SKM-1 treated with dmso at 0.1 percent for 144 hours (cell line): ENCODE data around the gene IL10RA.
"Not testable (repeated sequence)": the region's sequence is repeated elsewhere in the genome, so short reads cannot be mapped to it uniquely, and the experiment has no call there.

ENCODE experiments used
- DNase-seq: peaks from one replicate; lab custom pipeline; 2025; ENCODE audit not compliant: unreplicated experiment; lab: John Stamatoyannopoulos, UW

The IL10RA gene

DNA sequence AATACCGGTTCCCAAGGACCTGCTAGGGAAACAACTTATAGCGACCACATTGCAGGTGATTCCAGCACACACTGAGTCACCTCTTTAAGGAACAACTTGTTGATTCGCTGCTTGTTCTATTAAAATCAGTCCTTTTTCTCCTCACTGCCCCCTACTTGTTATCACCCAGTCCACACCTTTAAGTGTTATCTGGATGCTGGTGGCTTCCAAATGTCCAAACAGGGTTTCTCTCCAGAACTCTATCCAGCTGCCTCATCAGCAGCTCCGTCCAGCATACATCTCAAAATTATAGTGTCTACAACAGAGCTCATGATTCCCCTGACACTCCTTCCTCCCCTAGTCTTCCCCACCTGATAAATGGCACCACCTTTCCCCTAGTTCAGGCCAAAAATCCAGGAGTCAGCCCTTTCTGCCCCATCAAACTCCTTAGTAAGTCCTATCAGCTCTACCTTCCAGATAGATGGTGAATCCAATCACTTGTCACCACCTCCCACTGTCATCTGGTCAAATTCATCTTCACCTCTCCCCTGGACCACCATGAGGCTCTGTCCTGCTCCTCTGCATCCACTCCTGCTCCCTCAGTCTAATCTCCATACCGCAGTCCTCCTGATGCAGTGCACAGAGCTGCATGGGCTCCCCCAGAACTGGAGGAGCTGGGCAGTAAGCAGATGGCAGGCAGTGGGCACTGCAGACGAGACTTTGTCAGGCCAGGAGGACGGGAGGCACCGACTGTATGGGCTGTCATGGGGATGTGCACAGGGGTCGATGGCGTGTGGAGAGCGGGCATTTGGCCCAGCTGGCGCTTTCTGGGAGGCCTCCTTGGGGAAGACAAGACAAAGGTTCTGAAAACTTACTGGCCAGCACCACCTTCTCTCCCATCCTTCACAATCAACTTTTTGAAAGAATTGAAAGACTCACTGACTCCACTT, 19.3 kb downstream of the IL10RA start:
- DNase-seq: no peak

DNA sequence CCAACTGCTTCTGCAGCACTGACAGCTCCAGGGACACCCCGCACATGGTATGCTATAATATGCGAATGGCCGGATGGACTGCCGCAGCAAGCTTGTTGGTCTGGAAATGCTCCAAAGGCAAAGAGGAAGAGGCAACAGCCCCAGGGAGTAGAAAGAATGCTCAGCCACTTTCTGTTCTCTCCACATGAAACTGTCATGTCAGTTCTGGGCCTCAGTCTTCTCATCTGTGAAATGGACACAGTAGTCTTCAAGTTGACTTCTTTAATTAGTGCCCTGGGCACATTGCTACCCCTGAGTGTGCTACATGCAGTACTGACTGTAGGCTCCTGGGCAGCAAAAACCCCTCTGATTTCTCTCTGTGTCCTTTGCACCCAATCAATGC, 19.9 kb downstream of the IL10RA start:
- no peak for DNase-seq

DNA sequence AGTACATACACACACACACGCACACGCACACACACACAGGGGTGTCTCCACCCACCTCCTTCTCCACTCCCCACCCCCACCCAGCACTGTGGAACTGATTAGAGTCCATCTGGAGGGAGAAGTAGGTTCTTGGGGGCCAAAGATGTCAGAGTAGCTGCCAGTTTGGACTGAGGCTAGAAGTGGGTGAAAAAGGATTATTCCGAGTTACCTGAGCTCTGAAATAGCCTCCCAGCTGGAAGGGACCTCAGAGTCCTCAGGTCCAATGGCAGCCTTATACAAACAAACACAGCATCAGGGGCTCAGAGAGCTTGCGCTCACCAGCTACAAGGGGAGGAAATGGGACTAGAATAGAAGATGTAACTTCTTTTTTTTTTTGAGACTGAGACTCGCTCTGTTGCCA, 20.8 kb downstream of the IL10RA start:
- peak; percentile 30 for DNase-seq

DNA sequence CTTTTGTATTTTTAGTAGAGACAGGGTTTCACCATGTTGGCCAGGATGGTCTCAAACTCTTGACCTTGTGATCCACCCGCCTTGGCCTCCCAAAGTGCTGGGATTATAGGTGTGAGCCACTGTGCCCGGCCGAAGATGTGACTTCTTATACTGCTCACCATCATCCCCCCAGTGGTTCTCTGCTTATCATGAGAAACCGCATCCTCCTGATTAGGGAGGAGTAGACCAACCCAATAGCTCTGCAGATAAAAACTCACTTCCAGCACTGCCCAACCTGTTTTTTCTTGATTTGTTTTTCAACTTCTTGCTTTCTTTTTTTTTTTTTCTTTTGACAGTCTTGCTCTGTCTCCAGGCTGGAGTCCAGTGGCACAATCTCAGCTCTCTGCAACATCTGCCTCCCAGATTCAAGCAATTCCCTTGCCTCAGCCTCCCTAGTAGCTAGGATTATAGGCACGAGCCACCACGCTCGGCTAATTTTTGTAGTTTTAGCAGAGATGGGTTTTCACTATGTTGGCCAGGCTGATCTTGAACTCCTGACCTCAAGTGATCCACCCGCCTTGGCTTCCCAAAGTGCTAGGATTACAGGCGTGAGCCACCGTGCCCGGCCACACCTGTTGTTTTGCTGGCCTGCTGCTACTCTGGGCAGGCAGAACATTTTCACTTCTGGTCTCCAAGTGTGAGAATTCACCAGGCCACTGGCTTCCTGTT, 21.5 kb downstream of the IL10RA start:
- not testable (repeated sequence) for DNase-seq

DNA sequence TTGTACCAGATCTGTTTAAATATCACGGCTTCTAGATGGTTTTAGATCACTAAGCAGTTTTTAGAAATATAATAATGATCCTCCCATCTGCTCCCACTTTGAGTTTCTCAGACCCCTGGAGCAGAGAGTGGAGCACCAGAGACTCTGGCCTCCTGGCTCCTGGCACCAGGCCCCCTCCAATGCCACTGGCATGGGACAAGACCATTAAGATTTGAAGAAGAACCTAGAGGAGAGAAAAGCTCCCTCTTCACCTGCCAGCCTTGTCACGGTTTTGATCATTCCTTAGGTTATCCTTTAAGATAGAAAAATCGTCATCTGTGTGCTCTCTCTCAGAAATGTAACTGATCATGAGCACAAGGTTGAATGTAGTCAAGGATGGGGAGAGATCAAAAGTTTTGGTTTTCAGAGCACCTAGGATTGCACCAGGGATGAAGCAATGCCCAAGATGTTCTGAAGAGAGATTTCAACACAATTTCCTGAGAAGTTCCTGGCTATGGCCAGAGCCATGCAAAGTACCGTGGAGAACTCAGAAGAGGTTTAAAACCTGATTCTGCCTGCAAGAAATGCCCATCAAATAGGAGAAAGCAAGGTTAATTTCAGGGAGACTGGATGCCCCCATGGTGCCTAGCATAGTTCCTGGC, 22.2 kb downstream of the IL10RA start:
- peak; percentile 66 for DNase-seq

DNA sequence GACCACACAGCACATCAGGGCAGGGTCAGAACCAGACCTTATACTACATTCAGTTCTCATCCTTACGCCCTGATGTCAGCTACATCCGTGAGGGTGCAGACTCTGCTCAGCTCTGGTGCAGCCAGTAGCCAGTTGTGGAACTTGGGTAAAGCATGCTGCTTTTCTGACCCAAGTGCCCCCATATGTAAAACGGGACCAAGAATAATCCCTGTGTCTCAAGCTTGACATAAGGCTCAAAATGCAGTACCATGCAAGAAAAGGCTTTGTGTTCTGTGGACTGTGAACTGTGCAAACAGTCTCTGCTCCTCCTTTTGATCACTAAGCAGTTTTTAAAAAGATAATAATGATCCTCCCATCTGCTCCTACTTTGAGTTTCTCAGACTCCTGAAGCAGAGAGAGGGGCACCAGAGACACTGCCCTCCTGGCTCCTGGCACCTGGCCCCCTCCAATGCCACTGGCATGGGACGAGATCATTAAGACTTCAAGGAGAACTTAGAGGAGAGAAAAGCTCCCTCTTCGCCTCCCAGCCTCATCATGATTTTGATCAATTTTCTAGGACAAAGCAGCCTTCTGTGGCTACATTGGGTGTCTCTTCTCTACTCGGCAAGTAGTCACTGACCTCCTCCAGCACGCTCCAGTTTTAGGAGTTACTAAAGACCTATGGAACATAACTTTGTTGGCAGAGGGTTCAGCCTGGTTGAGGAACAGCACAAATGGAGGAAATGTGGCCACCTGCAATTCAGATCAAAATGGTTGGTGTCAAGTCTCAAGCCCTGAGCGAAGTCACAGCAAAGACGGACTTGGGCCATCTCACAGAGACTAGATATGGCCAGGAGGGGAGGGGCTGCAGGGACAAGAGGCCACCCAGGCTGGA, 23.9 kb downstream of the IL10RA start:
- DNase-seq: no peak

DNA sequence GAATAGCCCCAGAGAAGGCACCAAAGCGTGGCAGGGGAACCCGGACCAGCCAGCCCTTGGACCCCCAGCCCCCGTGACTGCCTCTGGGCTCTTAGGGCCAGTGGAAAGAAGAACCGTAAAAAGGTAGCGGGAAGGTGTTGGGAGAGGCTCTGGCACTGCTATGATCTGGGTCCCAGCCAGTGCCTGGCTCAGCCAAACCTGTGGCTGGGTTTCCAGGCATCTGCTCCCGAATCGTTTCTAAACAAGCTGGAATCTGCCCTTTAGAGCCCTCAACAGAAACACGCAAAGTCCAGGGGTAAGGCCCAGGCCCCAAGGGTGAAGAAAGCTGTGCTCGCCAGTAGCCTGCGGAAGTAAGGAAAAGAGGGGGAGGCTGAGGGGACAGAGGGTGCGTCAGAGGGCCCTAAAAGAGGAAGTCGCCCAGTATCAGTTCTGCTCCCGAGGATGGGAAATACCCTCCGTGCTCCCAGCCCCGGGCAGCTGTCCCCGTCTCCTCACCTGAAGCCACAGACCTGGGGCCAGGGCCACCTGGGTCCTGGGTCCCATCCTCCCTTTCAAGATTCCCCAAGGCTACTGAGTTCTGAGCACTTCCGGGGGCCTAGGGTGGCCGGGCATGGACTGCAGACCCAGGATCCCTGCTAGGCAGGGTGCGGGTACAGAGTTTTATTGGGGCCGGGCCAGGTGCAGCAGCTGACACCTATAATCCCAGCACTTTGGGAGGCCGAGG, 24.7 kb downstream of the IL10RA start:
- peak; percentile 96 for DNase-seq

DNA sequence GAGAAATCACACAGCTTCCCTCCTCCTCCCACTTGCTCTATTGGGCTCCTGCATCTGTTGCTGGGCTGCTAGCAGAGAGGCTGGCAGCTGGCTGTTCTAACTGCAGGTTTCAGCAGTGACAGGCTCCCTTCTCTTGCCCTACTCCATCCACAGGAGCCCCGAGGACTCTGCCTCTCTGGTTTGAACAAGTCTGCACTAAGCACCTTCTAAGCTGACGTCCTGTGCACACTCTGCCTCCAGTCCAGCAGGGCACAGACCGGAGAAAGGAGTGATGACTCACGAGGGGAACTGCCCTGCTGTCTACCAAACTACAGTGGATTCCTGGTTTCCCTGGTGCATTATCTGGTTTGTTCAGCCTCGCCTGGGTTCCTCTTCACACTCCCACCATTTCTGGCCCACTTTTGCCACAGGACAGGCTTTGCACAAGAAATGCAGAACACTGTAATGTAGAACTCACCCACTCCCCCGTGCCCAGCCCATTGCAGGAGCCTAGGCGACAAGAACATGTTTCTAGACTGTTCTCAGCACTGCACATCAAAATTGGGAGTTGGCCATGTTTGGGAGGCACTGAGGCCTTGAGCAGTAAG, 26.0 kb downstream of the IL10RA start:
- DNase-seq: peak; percentile 86

DNA sequence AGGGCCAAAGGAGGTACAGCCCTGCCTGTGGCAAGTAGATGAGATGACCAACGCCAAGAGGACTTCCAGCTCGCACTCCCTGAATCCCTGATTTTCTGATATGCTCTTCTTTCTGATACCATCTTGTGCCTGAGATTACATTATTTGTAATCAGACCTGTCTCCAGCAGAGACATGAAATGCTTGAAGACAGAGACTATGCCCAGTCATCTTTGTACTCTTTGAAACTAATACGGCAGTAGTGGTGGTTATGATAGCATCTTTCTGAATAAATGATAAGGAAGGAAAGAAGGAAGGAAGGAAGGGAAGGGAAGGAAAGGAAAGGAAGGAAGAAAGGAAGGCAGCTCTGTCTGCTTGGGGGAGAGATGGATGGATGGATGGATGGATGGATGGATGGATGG, 27.8 kb downstream of the IL10RA start:
- no peak for DNase-seq

DNA sequence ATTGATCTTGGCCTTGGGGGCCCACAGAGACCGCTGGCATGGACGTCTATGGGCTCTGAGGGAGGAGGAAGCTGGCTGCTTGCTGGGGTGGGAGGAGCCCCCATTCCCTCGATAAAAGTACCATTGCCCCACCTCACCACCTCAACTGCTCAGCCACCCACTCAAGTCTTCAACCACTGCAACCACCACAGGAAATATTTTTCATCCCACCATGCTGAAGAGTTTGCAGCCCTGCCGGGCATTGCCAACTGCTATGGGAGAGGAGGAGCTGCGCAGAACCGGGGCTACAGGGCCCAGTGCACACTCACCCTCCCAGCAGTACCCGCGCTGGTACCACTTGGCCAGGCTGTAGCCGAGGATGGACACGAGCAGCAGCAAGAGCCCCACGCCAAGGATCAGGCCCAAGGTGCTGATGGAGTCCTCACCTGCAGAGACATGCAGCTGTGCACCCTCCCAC, 29.2 kb downstream of the IL10RA start:
- DNase-seq: no peak

DNA sequence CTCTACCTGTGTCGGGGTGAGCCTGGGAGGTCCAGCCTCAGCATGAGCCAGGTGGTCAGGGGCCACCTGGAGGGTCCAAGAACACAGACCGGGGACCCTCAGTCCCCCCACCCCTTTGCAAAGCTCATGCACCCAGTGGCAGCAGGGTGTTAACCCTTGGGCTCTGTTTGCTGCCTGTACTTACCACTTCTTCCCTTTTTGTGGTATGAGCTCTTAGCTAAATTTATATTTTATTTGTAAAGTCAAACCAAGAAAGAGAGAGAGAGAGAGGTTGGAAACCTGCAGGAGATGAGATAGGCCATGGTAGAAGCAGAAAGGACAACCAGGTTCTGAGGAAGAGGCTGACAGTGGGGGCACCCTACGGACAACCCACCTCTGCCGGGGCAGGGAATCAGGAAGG, 29.9 kb downstream of the IL10RA start:
- no peak for DNase-seq

DNA sequence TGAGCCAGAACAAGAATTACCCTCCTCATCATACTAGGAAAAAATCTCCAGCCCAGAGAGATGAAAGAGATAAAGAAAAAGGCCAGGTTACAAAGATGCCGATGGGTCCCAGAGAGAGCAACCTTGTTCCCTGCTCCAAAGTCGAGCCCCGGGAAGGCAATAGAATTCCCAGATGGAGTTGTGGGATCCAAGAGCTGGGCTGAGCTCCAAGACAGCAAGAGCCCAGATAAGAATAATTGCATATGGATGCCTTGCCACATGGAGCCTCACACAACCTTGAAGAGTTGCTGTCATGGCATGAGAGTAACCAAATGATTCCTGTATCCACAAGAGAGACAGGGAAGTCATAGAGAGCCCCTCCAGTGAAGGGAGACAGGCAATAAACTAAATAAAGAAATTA, 30.9 kb downstream of the IL10RA start:
- no peak for DNase-seq

DNA sequence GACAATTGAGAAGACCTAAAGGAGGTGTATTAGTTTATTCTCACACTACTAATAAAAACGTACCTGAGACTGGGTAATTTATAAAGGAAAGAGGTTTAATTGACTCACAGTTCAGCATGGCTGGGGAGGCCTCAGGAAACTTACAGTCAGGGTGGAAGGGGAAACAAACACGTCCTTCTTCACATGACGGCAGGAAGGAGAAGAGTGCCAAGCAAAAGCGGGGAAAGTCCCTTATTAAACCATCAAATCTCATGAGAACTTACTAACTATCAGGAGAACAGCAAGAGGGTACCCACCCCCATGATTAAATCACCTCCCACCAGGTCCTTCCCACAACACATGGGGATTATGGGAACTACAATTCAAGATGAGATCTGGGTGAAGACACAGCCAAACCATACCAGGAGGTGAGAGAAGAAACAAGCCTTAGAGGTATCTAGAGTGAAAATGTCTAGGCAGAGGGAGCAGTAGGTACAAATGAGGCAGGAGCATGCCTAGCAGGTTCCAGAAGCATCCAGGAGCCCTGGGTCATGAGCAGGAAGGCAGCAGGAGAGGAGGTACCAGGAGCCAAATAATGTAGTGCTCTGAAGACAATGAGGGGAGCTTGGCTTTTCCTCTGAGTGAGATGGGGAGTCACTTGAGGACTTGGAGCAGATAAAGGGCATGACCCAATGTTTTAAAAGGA, 31.6 kb downstream of the IL10RA start:
- DNase-seq: no peak

DNA sequence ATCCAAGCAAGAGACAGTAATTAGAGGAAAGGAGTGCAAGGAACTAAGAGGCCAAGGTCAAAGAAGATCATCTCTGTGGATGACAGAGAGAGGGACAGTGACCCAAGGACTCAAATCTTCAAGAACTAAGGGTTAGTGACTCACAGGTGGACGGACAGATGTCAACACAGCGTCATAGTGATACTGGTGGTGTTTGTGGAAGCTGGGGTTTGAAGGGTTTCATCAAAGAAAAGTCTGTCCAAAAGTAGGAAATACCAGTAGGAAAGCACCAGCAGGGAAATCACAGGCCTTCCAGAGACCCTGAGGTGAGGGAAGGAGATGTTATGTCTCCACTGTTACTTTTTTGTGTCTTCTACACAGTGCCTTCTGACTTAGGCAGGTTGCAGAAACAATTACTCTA, 32.2 kb downstream of the IL10RA start:
- no peak for DNase-seq

DNA sequence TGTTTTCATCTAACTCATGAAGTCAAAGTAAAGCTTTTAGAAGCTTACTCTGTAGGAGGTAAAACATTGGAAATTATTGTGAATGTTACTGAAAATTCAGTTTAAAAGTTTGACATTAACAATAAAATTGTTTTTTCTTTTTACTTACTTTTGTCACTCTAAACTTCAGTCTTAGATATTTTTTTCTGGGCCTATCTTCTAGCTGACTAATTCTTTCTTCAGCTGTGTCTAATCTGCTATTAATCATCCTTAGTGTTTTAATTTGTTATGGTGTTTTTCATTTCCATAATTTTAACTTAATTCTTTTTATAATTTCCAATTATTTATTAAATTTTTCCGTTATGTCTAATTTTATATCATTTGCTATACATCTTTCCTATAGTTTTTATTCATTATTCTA, 35.0 kb downstream of the IL10RA start:
- no peak for DNase-seq

DNA sequence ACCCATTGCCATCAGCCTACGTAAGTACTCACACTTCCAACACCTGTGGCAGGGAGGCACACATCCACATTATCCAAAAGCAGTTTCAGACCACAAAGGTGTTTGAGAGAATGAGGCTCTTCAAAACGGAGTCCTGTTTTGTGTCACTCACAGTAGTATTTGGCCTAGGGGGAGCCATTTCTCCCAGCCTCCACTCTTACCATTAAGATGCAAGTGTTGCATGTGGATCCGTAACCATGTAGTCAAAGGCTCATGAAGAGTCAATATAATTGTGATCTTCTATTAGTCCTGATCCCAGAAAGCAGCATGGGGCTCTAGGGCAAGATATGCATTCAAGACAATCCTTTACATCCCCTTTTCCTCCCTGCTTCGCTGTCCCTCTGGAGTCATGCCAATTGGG, 41.5 kb downstream of the IL10RA start:
- no peak for DNase-seq

DNA sequence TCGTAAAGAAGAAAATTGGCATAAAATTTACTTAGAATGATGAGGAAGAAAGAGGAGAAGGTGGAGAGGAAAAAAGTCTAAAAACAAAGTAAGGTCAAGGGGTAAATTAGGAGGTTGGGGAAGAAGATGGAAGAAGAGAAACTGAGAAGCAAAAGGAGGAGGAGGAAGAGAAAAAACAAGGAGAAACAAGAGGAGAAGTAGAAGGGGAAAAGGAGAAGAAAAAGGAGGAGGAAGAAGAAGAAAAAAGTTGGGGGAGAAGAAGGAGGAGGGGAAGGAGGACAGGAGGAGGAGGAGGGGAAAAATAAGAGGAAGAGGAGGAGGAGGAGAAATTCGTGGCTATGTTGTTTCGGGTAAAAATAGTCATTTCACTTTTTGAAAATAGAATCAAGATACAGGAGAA, 42.4 kb downstream of the IL10RA start:
- DNase-seq: no peak

DNA sequence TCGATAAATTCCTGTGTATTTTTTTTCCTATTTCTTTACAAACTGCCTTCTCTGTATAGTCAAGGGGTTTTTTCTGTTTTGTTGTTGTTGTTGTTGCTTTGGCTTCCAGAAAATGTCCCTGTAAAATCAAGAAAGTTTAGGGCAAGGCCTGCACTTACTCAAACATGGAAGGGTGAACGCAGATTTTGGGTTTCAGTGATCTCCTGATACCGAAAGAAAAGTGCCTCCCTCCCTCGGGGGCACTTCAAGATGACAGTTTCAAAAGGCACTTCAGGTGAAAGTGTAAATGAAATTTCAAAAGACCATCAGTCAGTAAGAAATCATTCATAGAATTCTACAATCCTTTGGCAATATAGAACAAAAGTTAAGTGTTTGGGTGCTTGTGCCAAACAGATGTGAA, 47.2 kb downstream of the IL10RA start:
- DNase-seq: no peak

DNA sequence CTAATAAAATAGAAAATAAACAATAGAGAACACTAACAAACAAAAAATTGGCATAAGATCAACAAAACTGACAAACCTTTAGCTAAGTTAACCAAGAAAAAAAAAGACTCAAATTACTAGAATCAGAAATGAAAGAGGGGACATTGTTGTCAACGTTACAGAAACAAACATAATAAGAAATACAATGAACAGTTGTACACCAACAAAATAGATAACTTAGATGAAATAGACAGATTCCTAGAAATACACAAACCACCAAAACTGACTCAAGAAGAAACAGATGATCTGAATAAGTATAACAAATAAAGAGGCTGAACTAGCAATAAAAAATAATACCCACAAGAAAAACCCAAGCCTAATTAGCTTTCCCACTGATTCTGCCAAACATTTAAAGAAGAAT, 55.9 kb downstream of the IL10RA start:
- no peak for DNase-seq
